Eye (tissue), 1 donor: ENCODE data around the gene PLEKHG4.

Source experiments
- DNase-seq: peaks from one replicate; pipeline ENCODE4 v3.0.0-alpha.2; 2015

The PLEKHG4 gene

GRCh38 chr16:67245186-67245585 is 34.1 kb upstream of the PLEKHG4 start:
- DNase-seq = no peak

- DNase-seq = no peak
These were observed 33.7 kb upstream of the PLEKHG4 start for GRCh38 chr16:67245674-67246080.

- peak; percentile 94 for DNase-seq
These were observed 33.1 kb upstream of the PLEKHG4 start for GRCh38 chr16:67246081-67246755.

- peak; percentile 62 for DNase-seq
These were observed 32.6 kb upstream of the PLEKHG4 start for GRCh38 chr16:67246756-67247191.

GRCh38 chr16:67247192-67248072 is 31.9 kb upstream of the PLEKHG4 start, which contains the start of gene FHOD1:
TSS of gene FHOD1 (minus strand) at chr16:67247481. CDS start at chr16:67247410, 71 bp downstream.
- peak; percentile 97 for DNase-seq

GRCh38 chr16:67248073-67248400 is 31.3 kb upstream of the PLEKHG4 start:
- no peak for DNase-seq

- DNase-seq = peak; percentile 59
These were observed 30.7 kb upstream of the PLEKHG4 start, which contains the start of gene SLC9A5 for GRCh38 chr16:67248401-67249177. TSS of gene SLC9A5 (plus strand) at chr16:67248979. CDS start at chr16:67249015, 36 bp downstream.

- DNase-seq = peak; percentile 51
These were observed 29.9 kb upstream of the PLEKHG4 start for GRCh38 chr16:67249178-67250044.

GRCh38 chr16:67250045-67250327 is 29.3 kb upstream of the PLEKHG4 start:
- no peak for DNase-seq

GRCh38 chr16:67252609-67253497 is 26.5 kb upstream of the PLEKHG4 start:
- DNase-seq = no peak

- peak; percentile 19 for DNase-seq
These were observed 24.4 kb upstream of the PLEKHG4 start for GRCh38 chr16:67254801-67255552.

- DNase-seq = no peak
These were observed 23.6 kb upstream of the PLEKHG4 start for GRCh38 chr16:67255553-67256221.

GRCh38 chr16:67256701-67257230 is 22.6 kb upstream of the PLEKHG4 start:
- no peak for DNase-seq

GRCh38 chr16:67257486-67258160 is 21.7 kb upstream of the PLEKHG4 start:
- DNase-seq = no peak

GRCh38 chr16:67258161-67258835 is 21.0 kb upstream of the PLEKHG4 start:
- no peak for DNase-seq

GRCh38 chr16:67259705-67260104 is 19.6 kb upstream of the PLEKHG4 start:
- no peak for DNase-seq

GRCh38 chr16:67260426-67261063 is 18.8 kb upstream of the PLEKHG4 start:
- DNase-seq = peak; percentile 55

GRCh38 chr16:67263201-67263600 is 16.1 kb upstream of the PLEKHG4 start:
- no peak for DNase-seq
